CD4-positive, alpha-beta T cell treated with Interleukin-2 at 100 ng/mL for 4 hours (primary cell): ENCODE measurements around the gene HHIPL1.

Experiments
- DNase-seq: peaks from one replicate; pipeline ENCODE4 v3.0.0-alpha.2; 2020; ENCODE audit warnings: low spot score

Gene HHIPL1

DNA sequence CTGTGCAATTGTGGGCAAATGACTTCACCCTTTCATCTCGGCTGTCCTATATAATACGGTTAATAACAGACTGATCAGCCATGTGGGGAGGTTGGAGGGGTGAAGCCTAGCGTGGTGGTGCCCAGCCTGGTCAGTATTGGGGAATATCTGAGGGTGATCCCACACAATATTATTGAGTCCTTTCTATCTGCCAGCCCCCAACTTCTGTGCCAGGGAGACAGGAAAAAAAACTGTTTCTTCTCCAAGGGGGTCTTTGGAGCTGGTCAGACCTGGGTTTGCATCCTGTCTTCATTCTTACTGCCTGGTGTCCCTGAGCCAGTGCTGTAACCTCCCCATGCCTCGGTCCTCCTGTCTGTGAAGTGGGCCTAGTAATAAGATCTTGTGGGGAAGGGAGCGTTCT, 45.7 kb downstream of the HHIPL1 start:
- no peak for DNase-seq

DNA sequence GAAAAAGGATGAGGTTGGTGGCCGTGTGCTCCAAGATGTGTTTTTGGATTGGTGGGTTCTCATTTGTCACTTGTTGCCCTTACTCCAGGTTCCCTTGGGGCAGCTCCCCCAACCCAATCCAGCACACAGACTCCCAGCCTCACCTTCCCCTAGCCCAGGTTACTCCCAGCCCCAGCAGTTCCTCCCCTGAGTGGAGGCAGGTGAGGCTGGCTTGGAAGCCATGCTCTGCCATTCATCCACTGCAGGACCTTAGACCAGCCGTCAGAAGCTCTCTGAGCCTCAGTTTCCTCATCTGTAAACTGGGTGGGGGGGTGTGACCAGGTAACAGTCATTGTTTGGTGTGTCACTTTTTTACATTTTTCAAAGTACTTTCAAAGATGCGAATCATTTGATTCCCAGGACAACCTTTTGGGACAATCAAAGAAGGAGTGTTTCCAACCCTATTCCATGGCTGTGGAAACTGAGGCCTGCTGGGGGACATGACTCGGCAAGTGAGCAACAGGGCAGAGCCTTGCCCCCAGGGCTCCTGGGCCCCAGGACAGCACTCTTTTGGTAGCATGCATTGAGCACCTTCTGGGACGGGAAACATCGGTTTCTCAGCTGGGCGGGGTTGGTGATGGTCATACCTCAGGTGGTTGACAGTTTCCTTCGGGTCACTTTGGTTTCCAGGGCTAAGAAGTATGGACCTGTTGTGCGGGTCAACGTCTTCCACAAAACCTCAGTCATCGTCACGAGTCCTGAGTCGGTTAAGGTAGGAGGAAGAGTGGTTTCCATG, 46.4 kb downstream of the HHIPL1 start:
- no peak for DNase-seq

DNA sequence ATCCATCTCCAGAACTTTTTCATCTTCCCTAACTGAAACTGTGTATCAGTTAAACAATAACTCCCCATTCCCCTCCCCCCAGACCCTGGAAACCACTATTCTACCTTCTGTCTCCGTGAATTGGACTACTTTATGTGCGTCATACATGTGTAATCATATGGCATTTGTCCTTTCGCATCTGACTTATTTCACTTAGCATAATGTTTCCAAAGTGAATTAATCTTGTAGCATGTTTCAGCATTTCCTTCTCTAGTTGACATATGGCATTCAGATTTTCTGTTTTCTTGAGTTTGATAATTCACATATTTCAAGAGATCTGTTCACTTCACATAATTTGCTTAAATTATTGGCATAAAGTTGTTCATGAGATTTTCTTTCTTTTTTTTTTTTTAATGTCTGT, 49.0 kb downstream of the HHIPL1 start:
- DNase-seq: no peak

DNA sequence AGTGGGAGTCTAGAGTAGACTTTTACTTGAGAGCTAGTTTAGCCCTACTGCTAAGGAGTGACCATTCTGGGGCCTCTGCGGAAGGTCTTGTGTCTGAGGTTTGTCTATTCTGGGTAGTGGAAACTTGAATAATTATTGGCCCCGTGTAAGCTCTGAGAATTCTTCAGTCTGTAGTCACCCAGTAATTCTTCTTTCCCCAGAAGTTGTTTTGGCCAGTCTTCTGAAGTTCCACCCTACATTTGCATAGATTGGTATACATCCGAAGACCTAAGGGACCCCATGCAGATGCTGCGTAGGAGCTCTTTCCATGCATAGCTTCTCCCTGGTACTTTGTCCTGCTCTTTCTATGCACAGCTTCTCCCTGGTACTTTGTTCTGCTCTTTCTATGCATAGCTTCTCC, 52.0 kb downstream of the HHIPL1 start:
- DNase-seq: no peak

DNA sequence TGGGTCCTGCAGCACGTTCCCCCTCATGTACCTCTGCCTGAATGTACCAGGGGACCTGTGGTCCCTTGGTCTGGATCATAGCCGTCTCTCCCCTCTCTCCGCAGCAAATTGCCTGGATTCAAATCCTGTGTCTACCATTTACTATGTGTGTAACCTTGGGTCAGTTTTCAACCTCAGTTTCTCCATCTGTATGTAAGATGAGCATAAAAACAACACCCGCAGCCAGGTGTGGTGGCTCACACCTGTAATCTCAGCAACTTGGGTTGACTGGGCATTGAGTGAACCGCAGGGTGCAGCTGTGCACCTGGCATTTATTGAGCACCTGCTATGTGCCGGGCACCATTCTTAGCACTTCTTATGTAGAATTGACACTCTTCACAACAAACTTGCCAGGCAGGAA, 53.3 kb downstream of the HHIPL1 start:
- DNase-seq: no peak

DNA sequence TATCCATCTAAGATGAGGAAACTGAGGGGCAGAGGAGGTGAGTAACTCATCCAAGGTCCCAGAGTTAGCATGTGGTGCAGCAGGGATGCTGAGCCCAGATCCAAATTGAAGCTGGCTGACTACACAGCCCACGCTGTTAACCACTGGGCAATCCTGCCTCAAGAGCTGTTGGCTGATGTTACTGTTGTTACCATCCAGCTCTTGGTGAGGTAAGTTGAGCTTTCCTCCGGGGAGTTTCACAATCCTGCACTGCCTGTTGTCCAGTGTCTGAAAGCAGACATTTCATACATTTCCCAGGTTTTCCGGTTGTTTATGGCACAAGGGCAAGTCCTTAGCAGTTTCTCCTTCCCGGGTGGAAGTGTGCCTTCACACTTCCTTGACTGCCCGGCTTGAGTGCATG, 53.7 kb downstream of the HHIPL1 start:
- DNase-seq: no peak

DNA sequence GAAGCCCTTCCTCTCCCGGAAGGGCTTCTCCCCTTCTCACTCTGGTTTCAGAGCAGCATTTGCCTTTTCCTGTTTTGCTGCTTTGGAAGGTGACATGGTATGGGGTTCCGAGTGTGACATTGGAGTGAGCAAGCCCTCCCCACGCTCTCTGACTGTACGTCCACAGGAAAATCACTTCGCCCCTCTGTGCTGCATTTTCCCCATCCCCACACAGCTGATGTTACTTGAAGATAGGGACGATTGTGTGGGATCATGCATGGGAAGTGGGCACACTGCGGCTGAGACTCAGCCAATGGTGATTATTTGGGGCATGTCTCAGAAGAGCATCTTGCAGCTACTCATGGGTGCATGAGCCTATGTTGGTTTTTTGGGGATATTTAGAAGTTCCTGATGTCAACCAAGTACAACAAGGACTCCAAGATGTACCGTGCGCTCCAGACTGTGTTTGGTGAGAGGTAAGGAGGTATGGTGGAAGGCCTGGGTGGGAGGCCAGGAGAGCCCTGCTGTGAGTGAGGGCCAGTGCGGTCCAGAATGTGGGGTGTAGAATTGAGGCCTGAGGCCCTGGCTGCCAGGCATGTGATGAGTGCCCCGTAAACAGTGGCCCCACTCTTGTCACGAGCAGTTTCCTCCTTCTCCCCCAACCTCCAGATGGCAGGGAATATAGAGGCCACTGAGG, 54.3 kb downstream of the HHIPL1 start:
- DNase-seq: no peak

DNA sequence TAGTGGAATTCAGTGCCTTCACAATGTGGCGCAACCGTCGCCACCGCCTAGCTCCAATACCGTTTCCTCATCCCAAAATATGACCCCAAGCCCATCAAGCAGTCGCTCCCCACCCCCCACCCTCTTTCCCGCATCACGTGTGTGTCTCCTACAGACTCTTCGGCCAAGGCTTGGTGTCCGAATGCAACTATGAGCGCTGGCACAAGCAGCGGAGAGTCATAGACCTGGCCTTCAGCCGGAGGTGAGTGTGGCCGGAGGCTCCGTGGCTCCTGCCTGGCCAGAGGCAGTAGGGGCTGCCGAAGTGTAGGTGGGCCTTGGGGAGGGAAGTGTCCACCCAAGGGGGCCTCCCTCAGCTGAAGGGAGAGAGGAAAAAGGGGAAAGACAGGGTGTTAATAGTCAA, 54.9 kb downstream of the HHIPL1 start:
- DNase-seq: no peak

DNA sequence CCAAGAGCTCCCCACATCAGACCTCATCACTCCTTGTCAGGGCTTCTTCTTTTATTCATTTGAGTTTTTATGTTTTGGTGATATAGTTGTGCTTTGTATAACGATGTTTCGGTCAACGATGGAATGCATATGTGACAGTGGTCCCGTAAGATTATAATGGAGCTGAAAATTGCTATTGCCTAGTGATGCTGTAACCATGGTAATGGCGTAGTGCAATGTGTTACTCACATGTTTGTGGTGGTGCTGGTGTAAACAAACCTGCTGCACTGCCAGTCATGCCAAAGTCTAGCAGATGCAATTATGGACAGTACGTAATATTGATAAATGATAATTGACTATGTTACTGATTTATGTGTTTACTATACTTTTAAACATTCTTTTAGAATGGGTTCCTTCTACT, 55.5 kb downstream of the HHIPL1 start:
- no peak for DNase-seq

DNA sequence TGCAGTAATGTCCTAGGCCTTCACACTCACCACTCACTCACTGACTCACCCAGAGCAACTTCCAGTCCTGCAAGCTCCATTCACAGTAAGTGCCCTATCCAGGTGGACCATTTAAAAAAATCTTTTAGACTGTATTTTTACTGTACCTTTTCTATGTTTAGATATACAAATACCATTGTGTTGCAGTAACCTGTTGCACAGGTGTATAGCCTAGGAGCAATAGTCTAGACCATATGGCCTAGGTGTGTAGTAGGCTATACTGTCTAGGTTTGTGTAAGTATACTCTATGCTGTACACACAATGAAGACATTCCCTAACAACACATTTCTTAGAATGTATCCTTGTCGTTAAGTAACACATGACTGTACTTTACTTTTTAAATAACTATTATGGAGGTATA, 56.3 kb downstream of the HHIPL1 start:
- no peak for DNase-seq

DNA sequence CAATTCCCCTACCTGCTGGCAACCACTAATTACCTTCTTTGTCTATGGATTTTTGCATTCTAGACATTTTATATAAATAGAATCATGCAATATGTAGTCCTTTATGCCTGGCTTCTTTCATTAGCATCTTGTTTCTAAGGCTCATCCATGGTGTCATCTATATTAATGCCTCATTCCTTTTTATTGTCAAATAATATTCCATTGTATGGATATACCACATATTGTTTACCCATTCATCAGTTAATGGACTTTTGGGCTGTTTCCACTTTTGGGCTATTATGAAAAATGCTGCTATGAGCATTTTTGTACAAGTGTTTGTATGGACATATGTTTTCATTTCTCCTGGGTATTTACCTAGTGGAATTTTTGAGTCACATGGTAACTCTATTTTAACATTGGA, 57.2 kb downstream of the HHIPL1 start:
- DNase-seq: no peak

DNA sequence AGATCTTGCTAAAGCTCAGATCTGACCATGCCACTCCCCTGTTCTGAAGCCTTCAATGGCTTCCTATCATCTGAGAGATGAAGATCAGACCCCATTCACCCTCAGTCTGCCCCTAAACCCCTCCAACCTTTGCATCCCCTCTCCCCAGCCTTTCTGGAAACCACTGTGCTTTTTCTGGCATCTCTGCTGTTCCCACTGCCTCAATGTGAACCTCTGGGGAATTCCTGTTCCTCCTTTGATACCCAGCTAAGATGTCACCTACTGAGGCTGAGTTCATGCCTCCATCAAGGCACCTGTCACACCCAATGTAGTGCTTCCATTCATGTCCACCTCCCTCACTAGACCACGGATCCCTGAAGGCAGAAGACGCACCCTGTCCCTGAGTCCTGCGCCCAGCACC, 58.5 kb downstream of the HHIPL1 start:
- no peak for DNase-seq

DNA sequence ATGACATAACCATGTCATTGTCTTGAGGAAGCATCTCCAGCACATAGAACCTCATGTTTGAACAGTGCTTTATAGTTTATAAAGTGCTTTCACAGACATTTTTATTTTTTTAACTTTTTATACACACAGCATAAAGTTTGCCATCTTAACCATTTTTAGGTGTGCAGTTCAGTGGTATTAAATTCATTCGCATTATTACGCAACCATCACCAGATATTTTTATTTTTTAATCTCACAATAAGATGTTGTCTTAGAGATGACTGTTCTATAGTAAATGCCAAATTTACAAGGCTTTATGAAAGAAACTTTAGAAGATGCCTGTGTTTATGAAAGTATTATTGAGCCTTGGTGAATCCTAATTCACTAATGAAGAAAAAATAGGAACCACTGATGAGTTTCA, 59.1 kb downstream of the HHIPL1 start:
- no peak for DNase-seq

DNA sequence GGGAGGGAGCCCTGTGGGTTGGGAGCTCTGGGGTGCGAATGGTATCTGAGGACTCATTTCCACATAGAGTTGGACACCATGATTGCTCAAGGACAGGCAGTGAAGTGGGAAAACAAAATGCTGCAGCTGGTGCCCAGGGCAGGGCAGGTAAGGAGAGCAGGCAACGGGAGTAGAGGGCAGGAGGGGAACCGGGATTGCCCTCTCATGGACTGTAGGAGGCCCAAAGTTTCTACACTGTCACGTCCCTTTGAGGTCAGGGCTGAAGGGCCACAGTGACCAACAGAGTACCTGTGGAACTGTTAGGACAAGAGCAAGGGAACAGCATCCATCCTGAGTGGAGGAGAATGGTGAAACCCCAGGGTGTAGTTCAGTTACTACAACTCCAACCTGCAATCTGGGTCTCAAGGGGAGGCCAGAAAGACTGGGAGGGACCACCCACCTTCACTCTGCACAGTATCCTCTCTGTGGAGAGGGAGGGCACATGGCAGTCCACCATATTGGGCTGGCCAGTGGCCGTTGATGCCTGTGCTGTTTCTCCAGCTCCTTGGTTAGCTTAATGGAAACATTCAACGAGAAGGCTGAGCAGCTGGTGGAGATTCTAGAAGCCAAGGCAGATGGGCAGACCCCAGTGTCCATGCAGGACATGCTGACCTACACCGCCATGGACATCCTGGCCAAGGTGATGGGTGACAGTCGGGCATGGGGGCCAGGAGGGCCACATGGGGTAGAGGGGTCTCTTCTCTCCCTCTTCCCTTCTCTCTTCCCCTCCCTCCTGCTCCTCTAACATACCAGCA, 61.4 kb downstream of the HHIPL1 start:
- no peak for DNase-seq

DNA sequence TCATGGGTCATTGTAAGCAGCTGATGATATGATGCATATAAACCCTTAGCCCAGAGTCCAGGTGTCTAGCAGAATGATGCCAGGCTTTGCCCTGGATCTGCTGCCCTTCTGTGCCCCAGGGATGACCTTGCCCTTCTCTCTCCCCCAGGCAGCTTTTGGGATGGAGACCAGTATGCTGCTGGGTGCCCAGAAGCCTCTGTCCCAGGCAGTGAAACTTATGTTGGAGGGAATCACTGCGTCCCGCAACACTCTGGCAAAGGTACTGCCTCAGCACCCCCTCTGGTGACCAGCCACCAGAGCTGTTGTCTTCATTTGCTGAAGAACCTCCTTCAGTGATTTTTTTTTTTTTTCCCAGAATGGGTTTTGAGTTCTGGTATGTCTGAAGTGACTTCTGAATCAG, 62.5 kb downstream of the HHIPL1 start:
- no peak for DNase-seq

DNA sequence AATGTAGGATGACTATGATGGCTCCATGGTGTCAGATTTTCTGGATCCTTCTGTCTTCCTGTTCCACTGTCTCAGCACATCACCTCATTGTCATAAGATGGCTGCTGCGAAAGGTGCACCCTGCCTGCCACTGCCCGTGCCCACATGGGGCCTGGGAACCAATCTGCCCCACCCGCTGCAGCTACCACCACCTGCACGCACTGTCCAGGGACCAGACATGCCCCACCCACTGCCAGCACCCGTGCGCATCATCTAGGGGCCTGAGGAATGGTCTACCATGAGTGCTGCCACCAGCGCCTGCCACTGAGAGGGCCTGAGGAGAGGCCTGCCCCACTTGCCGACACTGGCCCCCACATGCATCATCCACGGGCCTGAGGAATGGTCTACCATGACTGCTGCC, 63.0 kb downstream of the HHIPL1 start:
- no peak for DNase-seq

DNA sequence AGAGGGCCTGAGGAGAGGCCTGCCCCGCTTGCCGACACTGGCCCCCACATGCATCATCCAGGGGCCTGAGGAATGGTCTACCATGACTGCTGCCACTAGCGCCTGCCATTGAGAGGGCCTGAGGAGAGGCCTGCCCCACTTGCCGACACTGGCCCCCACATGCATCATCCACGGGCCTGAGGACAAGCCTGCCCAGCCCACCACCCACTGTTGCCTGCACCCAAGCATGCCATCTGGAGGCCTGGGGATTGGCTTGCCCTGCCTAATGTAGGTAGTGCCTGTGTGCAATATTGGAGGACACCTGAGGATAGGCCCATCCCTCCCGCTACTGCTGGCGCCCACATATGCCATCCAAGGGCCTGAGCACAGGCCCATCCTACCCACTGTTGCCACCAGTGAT, 63.5 kb downstream of the HHIPL1 start:
- DNase-seq: no peak

DNA sequence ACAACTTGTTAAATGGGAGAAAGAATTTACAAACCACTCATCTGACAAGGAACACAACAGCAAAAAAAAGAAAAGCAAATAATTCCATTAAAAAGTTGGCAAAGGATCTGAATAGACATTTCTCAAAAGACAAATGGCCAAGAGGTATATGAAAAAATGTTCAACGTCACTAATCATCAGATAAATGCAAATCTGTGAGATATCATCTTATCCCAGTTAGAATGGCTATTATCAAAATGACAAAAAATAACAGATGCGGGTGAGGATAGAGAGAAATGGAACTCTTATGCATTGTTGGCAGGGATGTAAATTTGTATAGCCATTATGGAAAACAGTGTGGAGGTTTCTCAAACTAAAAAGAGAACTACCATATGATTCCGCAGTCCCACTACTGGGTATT, 69.0 kb downstream of the HHIPL1 start:
- no peak for DNase-seq

DNA sequence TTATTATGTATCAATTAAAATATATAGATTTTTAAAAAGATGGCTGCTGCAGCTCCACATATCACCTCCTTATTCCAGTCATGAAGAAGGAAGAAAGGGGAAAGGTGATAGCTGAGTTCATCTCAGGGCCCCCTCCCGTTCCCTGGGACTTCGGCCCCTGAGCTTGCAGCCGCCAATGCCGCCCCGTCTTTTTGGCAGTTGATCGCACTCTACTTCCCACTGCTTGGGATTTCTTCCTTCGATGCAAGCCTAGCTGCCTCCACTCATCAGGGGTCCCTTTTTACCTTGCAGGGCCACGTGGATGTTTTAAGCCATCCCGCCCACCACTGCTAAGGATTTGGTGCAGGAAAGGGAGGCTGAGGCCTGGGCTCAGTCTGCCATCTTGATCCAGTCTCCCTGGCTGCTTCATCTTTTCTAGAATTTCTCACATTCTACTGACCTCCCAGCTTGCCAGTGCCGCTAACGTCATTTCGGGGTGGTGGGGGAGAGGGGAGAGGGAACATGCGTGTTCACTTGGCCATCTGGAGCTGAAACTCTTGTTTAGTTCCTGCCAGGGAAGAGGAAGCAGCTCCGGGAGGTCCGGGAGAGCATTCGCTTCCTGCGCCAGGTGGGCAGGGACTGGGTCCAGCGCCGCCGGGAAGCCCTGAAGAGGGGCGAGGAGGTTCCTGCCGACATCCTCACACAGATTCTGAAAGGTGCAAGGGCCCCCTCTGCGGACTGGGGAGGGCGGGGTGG, 70.5 kb downstream of the HHIPL1 start:
- no peak for DNase-seq

DNA sequence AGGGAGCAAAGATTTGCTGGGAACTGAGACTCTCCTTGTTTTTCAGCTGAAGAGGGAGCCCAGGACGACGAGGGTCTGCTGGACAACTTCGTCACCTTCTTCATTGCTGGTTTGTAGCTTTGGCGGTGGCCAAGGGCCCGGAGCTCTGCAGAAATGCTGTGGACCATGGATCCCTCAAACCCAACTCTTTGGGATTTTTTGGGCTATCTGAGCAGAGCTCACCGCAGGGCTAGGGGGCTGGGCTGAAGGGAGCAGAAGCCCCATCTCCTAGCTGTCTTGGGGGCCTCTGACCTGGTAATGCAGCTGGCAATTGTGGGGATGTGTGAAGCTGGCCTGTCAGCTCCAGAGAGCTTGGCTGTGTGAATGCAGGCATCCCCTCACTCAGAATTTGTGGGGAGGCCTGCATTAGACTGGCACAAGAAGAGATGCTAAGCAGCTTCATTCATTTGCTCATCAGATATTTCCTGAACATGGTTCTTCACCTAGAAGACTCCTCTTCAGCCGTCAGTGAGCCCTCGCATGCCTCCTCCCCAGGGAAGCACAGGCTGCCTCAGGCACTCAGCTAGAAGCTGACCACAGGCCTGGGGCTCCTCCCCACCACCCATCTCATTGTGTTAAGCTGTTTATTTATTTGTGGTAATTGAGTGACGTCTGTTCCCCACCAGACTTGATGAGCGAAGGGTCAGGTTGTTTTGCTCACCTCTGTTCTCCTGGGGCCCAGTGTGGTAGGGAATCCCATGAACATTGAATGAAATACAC, 71.3 kb downstream of the HHIPL1 start:
- DNase-seq: no peak

DNA sequence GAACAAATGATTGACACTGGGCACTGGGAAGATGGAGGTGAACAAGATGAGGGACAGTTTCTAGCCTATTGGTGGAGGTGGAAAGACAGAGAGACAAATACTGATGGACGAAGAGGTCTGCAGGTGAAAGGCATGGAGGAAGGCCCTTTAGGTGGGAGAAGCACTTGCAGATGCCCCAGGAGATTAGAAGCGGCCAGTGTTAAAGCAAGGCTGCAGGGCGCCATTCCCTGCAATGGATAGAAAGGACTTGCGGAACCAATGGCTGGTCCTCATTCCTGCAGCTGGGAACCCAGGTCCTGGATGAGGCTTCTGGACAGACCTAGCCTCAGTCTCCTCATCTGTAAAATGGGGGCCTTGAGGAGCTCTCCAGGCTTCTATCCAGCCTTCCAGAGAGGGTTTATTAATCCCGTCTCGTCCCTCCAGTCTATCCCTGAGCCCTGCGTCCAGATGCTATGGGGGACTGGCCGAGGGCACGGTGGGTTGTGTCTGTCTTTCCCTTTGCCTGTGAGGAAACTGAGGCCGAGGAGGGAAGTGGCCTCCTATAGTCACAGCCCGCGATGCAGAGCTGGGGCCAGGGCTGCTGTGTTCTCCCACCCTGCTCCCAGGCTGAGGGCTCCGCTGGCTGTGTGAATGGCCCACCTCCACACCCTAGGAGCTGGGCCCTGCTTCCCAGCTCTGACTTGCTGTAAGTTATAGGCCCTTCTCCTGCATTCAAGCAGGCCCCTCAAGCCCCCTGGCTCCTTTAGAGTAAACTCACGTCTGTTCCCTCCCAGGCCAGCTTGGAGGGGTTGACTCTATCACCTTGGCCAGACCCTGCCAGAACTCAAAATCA, 72.1 kb downstream of the HHIPL1 start:
- DNase-seq: no peak
